K562 treated with DMSO at 1 percent for 48 hours (cell line): ENCODE measurements around the gene TIMM21. TPM values are rescaled to one million over a fixed set of nuclear protein-coding genes. Genes with fewer than 3 reads are reported as not detected.

Experiments
- total RNA-seq: library from RNA; unstranded; fragments of 300-600 nt; gene quantifications from 2 replicates; pipeline ENCODE4 v1.2.3, GENCODE V29; 2022; ENCODE audit warnings: low replicate concordance; ENCODE audit errors: extremely low read depth

The TIMM21 gene
- not detected in 2 replicates for total RNA-seq

GRCh38 chr18:74147779-74148542 lies at the start of gene TIMM21, which contains the start of gene FBXO15:
TIMM21 (plus strand) TSS chr18:74148523; CDS start chr18:74148809, 286 bp downstream.
FBXO15 (minus strand) TSS chr18:74147834; CDS start chr18:74147785, 49 bp downstream.

Other genes starting within 250 kb of the TIMM21 start
- gene FBXO15, start 689 bp upstream of the TIMM21 start, total RNA-seq, result not detected in 2 replicates
- not detected in 2 replicates for gene CYB5A, start 143.4 kb downstream of the TIMM21 start, total RNA-seq
- not detected in 2 replicates for gene C18orf63, start 167.3 kb downstream of the TIMM21 start, total RNA-seq